HS-27A (cell line): ENCODE data around the gene POLRMT.
A peak's percentile ranks its signal among the peaks of the same experiment; 100 is the strongest.
"Not testable (repeated sequence)": the region's sequence is repeated elsewhere in the genome, so short reads cannot be mapped to it uniquely, and the experiment has no call there.

Experiments
- DNase-seq: peaks from one replicate; pipeline ENCODE4 v3.0.0-alpha.2; 2012; ENCODE audit warnings: low read depth, missing footprints

The POLRMT gene

GRCh38 chr19:626566-626965 lies 6.8 kb downstream of the POLRMT start:
- not testable (repeated sequence) for DNase-seq

- DNase-seq = no peak
These were observed 8.1 kb downstream of the POLRMT start for GRCh38 chr19:625257-625656.

- no peak for DNase-seq
These were observed 8.8 kb downstream of the POLRMT start for GRCh38 chr19:624433-625109.

- DNase-seq = no peak
These were observed 9.4 kb downstream of the POLRMT start for GRCh38 chr19:623974-624373.

- no peak for DNase-seq
These were observed 10.0 kb downstream of the POLRMT start for GRCh38 chr19:623175-623916.

- DNase-seq = no peak
These were observed 10.7 kb downstream of the POLRMT start for GRCh38 chr19:622666-623065.

- no peak for DNase-seq
These were observed 11.5 kb downstream of the POLRMT start for GRCh38 chr19:621819-622218.

- not testable (repeated sequence) for DNase-seq
These were observed 12.1 kb downstream of the POLRMT start for GRCh38 chr19:621191-621590.

- DNase-seq = no peak
These were observed 13.0 kb downstream of the POLRMT start for GRCh38 chr19:620166-620862.

- DNase-seq = no peak
These were observed 13.9 kb downstream of the POLRMT start for GRCh38 chr19:619286-620002.

GRCh38 chr19:618674-619285 lies 14.6 kb downstream of the POLRMT start:
- no peak for DNase-seq

- no peak for DNase-seq
These were observed 15.1 kb downstream of the POLRMT start for GRCh38 chr19:618247-618619.

- no peak for DNase-seq
These were observed 15.6 kb downstream of the POLRMT start for GRCh38 chr19:617551-618246.

- DNase-seq = no peak
These were observed 16.4 kb downstream of the POLRMT start for GRCh38 chr19:616747-617526.

GRCh38 chr19:616062-616700 lies 17.2 kb downstream of the POLRMT start:
- no peak for DNase-seq

- no peak for DNase-seq
These were observed 17.7 kb downstream of the POLRMT start for GRCh38 chr19:615619-616018.

- DNase-seq = no peak
These were observed 19.4 kb downstream of the POLRMT start for GRCh38 chr19:613732-614567.

GRCh38 chr19:612941-613340 lies 20.4 kb downstream of the POLRMT start:
- no peak for DNase-seq

- DNase-seq = peak; percentile 45
These were observed 21.9 kb downstream of the POLRMT start for GRCh38 chr19:611481-611868.
